ENCODE measurements around the gene CHRNB2.

DNA sequence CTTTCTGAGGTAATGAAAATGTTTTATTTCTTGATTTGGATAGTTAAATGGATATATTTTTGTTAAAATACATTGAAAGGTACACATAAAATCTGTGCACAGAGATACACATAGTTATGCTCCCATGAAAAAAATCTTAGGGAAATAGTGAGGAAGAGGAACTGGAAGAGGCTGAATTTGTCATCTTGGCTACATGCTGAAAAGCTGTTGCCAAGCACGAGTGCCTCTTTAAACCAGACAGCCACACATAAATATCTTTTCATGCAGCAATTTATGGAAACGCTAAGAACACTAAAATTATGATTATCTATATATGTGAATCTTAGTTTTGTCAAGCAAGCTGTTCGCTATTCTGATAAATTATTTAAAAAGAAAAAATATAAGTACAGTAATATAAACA is 53.2 kb downstream of the CHRNB2 start:
- TF ChIP-seq POLR2AphosphoS5 (IDR thresholded peaks at IDR 0.05; ENCODE audit: low read depth, low read length), result no peak
- TF ChIP-seq, protein P1, sequence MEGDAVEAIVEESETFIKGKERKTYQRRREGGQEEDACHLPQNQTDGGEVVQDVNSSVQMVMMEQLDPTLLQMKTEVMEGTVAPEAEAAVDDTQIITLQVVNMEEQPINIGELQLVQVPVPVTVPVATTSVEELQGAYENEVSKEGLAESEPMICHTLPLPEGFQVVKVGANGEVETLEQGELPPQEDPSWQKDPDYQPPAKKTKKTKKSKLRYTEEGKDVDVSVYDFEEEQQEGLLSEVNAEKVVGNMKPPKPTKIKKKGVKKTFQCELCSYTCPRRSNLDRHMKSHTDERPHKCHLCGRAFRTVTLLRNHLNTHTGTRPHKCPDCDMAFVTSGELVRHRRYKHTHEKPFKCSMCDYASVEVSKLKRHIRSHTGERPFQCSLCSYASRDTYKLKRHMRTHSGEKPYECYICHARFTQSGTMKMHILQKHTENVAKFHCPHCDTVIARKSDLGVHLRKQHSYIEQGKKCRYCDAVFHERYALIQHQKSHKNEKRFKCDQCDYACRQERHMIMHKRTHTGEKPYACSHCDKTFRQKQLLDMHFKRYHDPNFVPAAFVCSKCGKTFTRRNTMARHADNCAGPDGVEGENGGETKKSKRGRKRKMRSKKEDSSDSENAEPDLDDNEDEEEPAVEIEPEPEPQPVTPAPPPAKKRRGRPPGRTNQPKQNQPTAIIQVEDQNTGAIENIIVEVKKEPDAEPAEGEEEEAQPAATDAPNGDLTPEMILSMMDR (IDR thresholded peaks at IDR 0.05; ENCODE audit: control extremely low read depth in 1 of 3, insufficient read depth in 1 of 3, low read depth in 1 of 3, low read length in 3 of 3), result no peak
- no peak for TF ChIP-seq POLR2A (IDR thresholded peaks at IDR 0.05; ENCODE audit: control extremely low read depth in 1 of 2, low read depth in 2 of 2, low read length in 2 of 2)
- no peak for TF ChIP-seq CREB1 (IDR thresholded peaks at IDR 0.05)
- TF ChIP-seq RAD21 (IDR thresholded peaks at IDR 0.05 in 1 of 2, conservative IDR thresholded peaks at IDR 0.05 in 1 of 2; ENCODE audit: low read depth in 2 of 2, low read length in 2 of 2), result no peak
- TF ChIP-seq EP300 (IDR thresholded peaks at IDR 0.05; ENCODE audit: borderline replicate concordance in 1 of 2, low read depth in 2 of 2, low read length in 2 of 2), result no peak
- no peak for TF ChIP-seq BRCA1 (IDR thresholded peaks at IDR 0.05; ENCODE audit: low read depth, low read length)
- no peak for TF ChIP-seq CHD2 (IDR thresholded peaks at IDR 0.05; ENCODE audit: low read length)
- no peak for TF ChIP-seq EGR1 (IDR thresholded peaks at IDR 0.05; ENCODE audit: borderline replicate concordance, low read depth, low read length)
- TF ChIP-seq BCL11A (IDR thresholded peaks at IDR 0.05; ENCODE audit: low read depth in 2 of 2, low read length in 2 of 2), result no peak
- TF ChIP-seq CEBPB (IDR thresholded peaks at IDR 0.05; ENCODE audit: low read depth, low read length), result no peak
- no peak for TF ChIP-seq SIN3A (conservative IDR thresholded peaks at IDR 0.05 in 1 of 2, IDR thresholded peaks at IDR 0.05 in 1 of 2; ENCODE audit: low read depth in 1 of 2, low read length in 2 of 2)
- no peak for TF ChIP-seq GABPA (IDR thresholded peaks at IDR 0.05; ENCODE audit: borderline replicate concordance, insufficient read depth, low read length)
- no peak for TF ChIP-seq ASH2L (IDR thresholded peaks at IDR 0.05; ENCODE audit: low read length)

Measured in H1 (cell line).